SU-DHL-6 (cell line): ENCODE measurements around the gene TMEM154.

Experiments used
- EZH2phosphoT487 ChIP-seq: fragments of 200-600 bp; sonication (generic), shearing (Covaris generic); conservative IDR thresholded peaks from 2 replicates; pipeline ENCODE4 v1.6.1; 2018; ENCODE audit warnings: mild to moderate bottlenecking, antibody characterized with exemption, low read length, moderate library complexity, mixed read lengths
- TF ChIP-seq, protein P1 (sequence below): fragments of 200-600 bp; sonication (generic); IDR thresholded peaks from one replicate; pipeline ENCODE4 v1.5.1; 2017; ENCODE audit warnings: antibody characterized with exemption, mild to moderate bottlenecking, low read length, moderate library complexity; ENCODE audit not compliant: insufficient read depth, poor library complexity, severe bottlenecking

- no peak for TF ChIP-seq EZH2phosphoT487
- TF ChIP-seq, protein P1, sequence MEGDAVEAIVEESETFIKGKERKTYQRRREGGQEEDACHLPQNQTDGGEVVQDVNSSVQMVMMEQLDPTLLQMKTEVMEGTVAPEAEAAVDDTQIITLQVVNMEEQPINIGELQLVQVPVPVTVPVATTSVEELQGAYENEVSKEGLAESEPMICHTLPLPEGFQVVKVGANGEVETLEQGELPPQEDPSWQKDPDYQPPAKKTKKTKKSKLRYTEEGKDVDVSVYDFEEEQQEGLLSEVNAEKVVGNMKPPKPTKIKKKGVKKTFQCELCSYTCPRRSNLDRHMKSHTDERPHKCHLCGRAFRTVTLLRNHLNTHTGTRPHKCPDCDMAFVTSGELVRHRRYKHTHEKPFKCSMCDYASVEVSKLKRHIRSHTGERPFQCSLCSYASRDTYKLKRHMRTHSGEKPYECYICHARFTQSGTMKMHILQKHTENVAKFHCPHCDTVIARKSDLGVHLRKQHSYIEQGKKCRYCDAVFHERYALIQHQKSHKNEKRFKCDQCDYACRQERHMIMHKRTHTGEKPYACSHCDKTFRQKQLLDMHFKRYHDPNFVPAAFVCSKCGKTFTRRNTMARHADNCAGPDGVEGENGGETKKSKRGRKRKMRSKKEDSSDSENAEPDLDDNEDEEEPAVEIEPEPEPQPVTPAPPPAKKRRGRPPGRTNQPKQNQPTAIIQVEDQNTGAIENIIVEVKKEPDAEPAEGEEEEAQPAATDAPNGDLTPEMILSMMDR = peak; percentile 18
Measured at GRCh38 chr4:152705903-152706302, 26.1 kb upstream of the TMEM154 start.
